ENCODE data around the gene PDGFRB. TPM values are rescaled to one million over a fixed set of nuclear protein-coding genes. Genes with fewer than 3 reads are reported as not detected.
A peak's percentile ranks its signal among the peaks of the same experiment; 100 is the strongest.

Gene PDGFRB
- total RNA-seq, 1 experiment from 2014 or later, result not detected

- H3K4me3 ChIP-seq, result no peak overlapping the region
- no peaks in the 10 kb centered on the region for H3K27me3 ChIP-seq (ENCODE audit: insufficient read depth, low read depth)
- H4K20me1 ChIP-seq (ENCODE audit: insufficient read depth), result no peaks in the 10 kb centered on the region
- no peaks in the 10 kb centered on the region for H3K79me2 ChIP-seq (ENCODE audit: low read depth)
- no peaks in the 10 kb centered on the region for H3K9me2 ChIP-seq (ENCODE audit: insufficient read depth)
- TF ChIP-seq EZH2 (IDR thresholded peaks at IDR 0.05; ENCODE audit: low read depth), result no peak
- TF ChIP-seq CTCF (conservative IDR thresholded peaks at IDR 0.05), result no peak
- no peak overlapping the region for H3K27ac ChIP-seq
- H3K36me3 ChIP-seq (ENCODE audit: low read depth), result no peaks in the 10 kb centered on the region
- POLR2A ChIA-PET (ENCODE audit: unreplicated experiment), result interaction anchor here (0.7 kb wide), 1 partner anchor 64 kb away, joined by 5 read pairs; no protein-coding TSS in a partner anchor
- H3K4me2 ChIP-seq, result no peak overlapping the region
- CTCF ChIA-PET, result interaction anchor here (0.5 kb wide), 1 partner anchor 269 kb away, joined by 4 read pairs; no protein-coding TSS in a partner anchor
- intact Hi-C loops (cut with micrococcal nuclease; ENCODE audit: unreplicated experiment), result no loop called here
- H3K9me3 ChIP-seq (ENCODE audit: insufficient read depth, low read depth), result no peaks in the 10 kb centered on the region
- DNase-seq, result peak in 1 of 2 experiments; percentile 34
- peaks cover 17% of the 10 kb centered on the region for H3K4me1 ChIP-seq (replicated peaks; ENCODE audit: insufficient read depth)
- H2AFZ ChIP-seq, result no peak overlapping the region
- no TSS peak for BruUV-seq (replicated peaks)
- H3F3A ChIP-seq (ENCODE audit: insufficient read depth, low read depth), result peaks cover 10% of the 10 kb centered on the region
Measured at GRCh38 chr5:150141544-150142184, 14.0 kb downstream of the PDGFRB start.

- BruUV-seq (replicated peaks), result no TSS peak
- no peak overlapping the region for H3K4me2 ChIP-seq
- no peaks in the 10 kb centered on the region for H3K9me2 ChIP-seq (ENCODE audit: insufficient read depth)
- H3K27ac ChIP-seq, result no peak overlapping the region
- no peaks in the 10 kb centered on the region for H3K36me3 ChIP-seq (ENCODE audit: low read depth)
- H4K20me1 ChIP-seq (ENCODE audit: insufficient read depth), result no peaks in the 10 kb centered on the region
- H3K4me3 ChIP-seq, result no peak overlapping the region
- TF ChIP-seq EZH2 (IDR thresholded peaks at IDR 0.05; ENCODE audit: low read depth) (no peak), CTCF (conservative IDR thresholded peaks at IDR 0.05) (no peak)
- ChIA-PET POLR2A (ENCODE audit: unreplicated experiment) (no interaction called here), CTCF (no interaction called here)
- no peaks in the 10 kb centered on the region for H3K79me2 ChIP-seq (ENCODE audit: low read depth)
- H3K4me1 ChIP-seq (replicated peaks; ENCODE audit: insufficient read depth), result peaks cover 17% of the 10 kb centered on the region
- H3K9me3 ChIP-seq (ENCODE audit: insufficient read depth, low read depth), result no peaks in the 10 kb centered on the region
- intact Hi-C loops (cut with micrococcal nuclease; ENCODE audit: unreplicated experiment), result no loop called here
- no peak for DNase-seq
- peaks cover 10% of the 10 kb centered on the region for H3F3A ChIP-seq (ENCODE audit: insufficient read depth, low read depth)
- no peaks in the 10 kb centered on the region for H3K27me3 ChIP-seq (ENCODE audit: insufficient read depth, low read depth)
- no peak overlapping the region for H2AFZ ChIP-seq
Measured at GRCh38 chr5:150140830-150141229, 14.8 kb downstream of the PDGFRB start.

GRCh38 chr5:150139334-150139733, 16.3 kb downstream of the PDGFRB start:
- Histone ChIP-seq H3K27me3 (ENCODE audit: insufficient read depth, low read depth) (no peaks in the 10 kb centered on the region; the same call in 1 of the 2 replicates), H2AFZ (no peak overlapping the region), H3K4me2 (no peak overlapping the region), H3K4me3 (no peak overlapping the region), H3K9me3 (ENCODE audit: insufficient read depth, low read depth) (no peaks in the 10 kb centered on the region), H3K4me1 (replicated peaks; ENCODE audit: insufficient read depth) (peaks cover 17% of the 10 kb centered on the region), H3K79me2 (ENCODE audit: low read depth) (no peaks in the 10 kb centered on the region), H3K27ac (no peak overlapping the region), H3K36me3 (ENCODE audit: low read depth) (no peaks in the 10 kb centered on the region), H4K20me1 (ENCODE audit: insufficient read depth) (no peaks in the 10 kb centered on the region), H3F3A (ENCODE audit: insufficient read depth, low read depth) (peaks cover 10% of the 10 kb centered on the region), H3K9me2 (ENCODE audit: insufficient read depth) (no peaks in the 10 kb centered on the region)
- BruUV-seq (replicated peaks), result no TSS peak
- ChIA-PET POLR2A (ENCODE audit: unreplicated experiment) (interaction anchor here (0.7 kb wide), 1 partner anchor 178 kb away, joined by 3 read pairs; no protein-coding TSS in a partner anchor), CTCF (interaction anchor here (0.5 to 0.6 kb wide), 2 partner anchors 67 to 117 kb away, joined by 3 to 9 read pairs; no protein-coding TSS in a partner anchor)
- intact Hi-C loops (cut with micrococcal nuclease; ENCODE audit: unreplicated experiment), result no loop called here
- DNase-seq, result no peak
- TF ChIP-seq EZH2 (IDR thresholded peaks at IDR 0.05; ENCODE audit: low read depth) (no peak), CTCF (conservative IDR thresholded peaks at IDR 0.05) (no peak)

Data from PC-9 (cell line).